Measurements from ENCODE around the gene GLI3. TPM values are rescaled to one million over a fixed set of nuclear protein-coding genes. Genes with fewer than 3 reads are reported as not detected.

Gene GLI3
- total RNA-seq, 1 donor from 2014 or later: 27.7 TPM

GRCh38 chr7:41921453-41921981 lies 315.5 kb downstream of the GLI3 start:
- H4K20me1 ChIP-seq (ENCODE audit: insufficient read depth, low read length): no peaks in the 10 kb centered on the region
- H2AFZ ChIP-seq (ENCODE audit: low read depth, low read length): no peak overlapping the region
- Mint-ChIP-seq H3K36me3 (ENCODE audit: low read depth, unreplicated experiment) (no peaks in the 10 kb centered on the region), H3K4me1 (ENCODE audit: low read depth, unreplicated experiment) (peaks cover 28% of the 10 kb centered on the region), H3K27me3 (ENCODE audit: low read depth, unreplicated experiment) (no peaks in the 10 kb centered on the region), H3K4me3 (ENCODE audit: unreplicated experiment) (no peak overlapping the region), H3K9me3 (ENCODE audit: unreplicated experiment) (peaks cover 4% of the 10 kb centered on the region), H3K27ac (ENCODE audit: unreplicated experiment) (no peak overlapping the region)
- H3K27ac ChIP-seq (ENCODE audit: low read depth, low read length): no peak overlapping the region
- no peak for FAIRE-seq
- no peak overlapping the region for H3K4me3 ChIP-seq (ENCODE audit: insufficient read depth, low read depth, low read length)
- TF ChIP-seq CTCF (IDR thresholded peaks at IDR 0.05; ENCODE audit: insufficient read depth, low read depth, low read length): no peak
- TF ChIP-seq EZH2 (IDR thresholded peaks at IDR 0.05; ENCODE audit: insufficient read depth, low read length): no peak
- no peak overlapping the region for H3K9ac ChIP-seq (ENCODE audit: low read length)
- no peaks in the 10 kb centered on the region for H3K79me2 ChIP-seq (ENCODE audit: insufficient read depth, low read length)
- H3K4me1 ChIP-seq (ENCODE audit: insufficient read depth, low read length): peaks cover 19% of the 10 kb centered on the region
- DNase-seq (ENCODE audit: low read depth): peak; percentile 49
- no peaks in the 10 kb centered on the region for H3K9me3 ChIP-seq (ENCODE audit: insufficient read depth, low read depth, low read length)
- H3K4me2 ChIP-seq (ENCODE audit: low read length): no peak overlapping the region
- no peaks in the 10 kb centered on the region for H3K27me3 ChIP-seq (ENCODE audit: insufficient read depth, low read length)
- H3K36me3 ChIP-seq (ENCODE audit: insufficient read depth, low read length): no peaks in the 10 kb centered on the region

- DNase-seq (ENCODE audit: low read depth): peak; percentile 91
- no peak overlapping the region for H3K4me2 ChIP-seq (ENCODE audit: low read length)
- no peaks in the 10 kb centered on the region for H3K27me3 Mint-ChIP-seq (ENCODE audit: low read depth, unreplicated experiment)
- TF ChIP-seq CTCF (IDR thresholded peaks at IDR 0.05; ENCODE audit: insufficient read depth, low read depth, low read length) (no peak), EZH2 (IDR thresholded peaks at IDR 0.05; ENCODE audit: insufficient read depth, low read length) (no peak)
- H3K9me3 Mint-ChIP-seq (ENCODE audit: unreplicated experiment): peaks cover 4% of the 10 kb centered on the region
- H3K27ac ChIP-seq (ENCODE audit: low read depth, low read length): peak overlapping the region; percentile 99
- H3K4me1 Mint-ChIP-seq (ENCODE audit: low read depth, unreplicated experiment): peaks cover 43% of the 10 kb centered on the region
- H3K36me3 ChIP-seq (ENCODE audit: insufficient read depth, low read length): no peaks in the 10 kb centered on the region
- H3K9ac ChIP-seq (ENCODE audit: low read length): peak overlapping the region; percentile 61
- H3K4me1 ChIP-seq (ENCODE audit: insufficient read depth, low read length): peaks cover 34% of the 10 kb centered on the region
- FAIRE-seq: peak; percentile 87
- no peaks in the 10 kb centered on the region for H3K79me2 ChIP-seq (ENCODE audit: insufficient read depth, low read length)
- peak overlapping the region; percentile 7 for H3K27ac Mint-ChIP-seq (ENCODE audit: unreplicated experiment)
- H4K20me1 ChIP-seq (ENCODE audit: insufficient read depth, low read length): no peaks in the 10 kb centered on the region
- no peak overlapping the region for H3K4me3 ChIP-seq (ENCODE audit: insufficient read depth, low read depth, low read length)
- H3K27me3 ChIP-seq (ENCODE audit: insufficient read depth, low read length): no peaks in the 10 kb centered on the region
- no peak overlapping the region for H3K4me3 Mint-ChIP-seq (ENCODE audit: unreplicated experiment)
- no peaks in the 10 kb centered on the region for H3K9me3 ChIP-seq (ENCODE audit: insufficient read depth, low read depth, low read length)
- no peak overlapping the region for H2AFZ ChIP-seq (ENCODE audit: low read depth, low read length)
- H3K36me3 Mint-ChIP-seq (ENCODE audit: low read depth, unreplicated experiment): no peaks in the 10 kb centered on the region
Observed at GRCh38 chr7:41918597-41918996, 318.4 kb downstream of the GLI3 start.

GRCh38 chr7:41916450-41916927 lies 320.5 kb downstream of the GLI3 start:
- no peaks in the 10 kb centered on the region for H3K27me3 Mint-ChIP-seq (ENCODE audit: low read depth, unreplicated experiment)
- Histone ChIP-seq H2AFZ (ENCODE audit: low read depth, low read length) (no peak overlapping the region), H3K4me3 (ENCODE audit: insufficient read depth, low read depth, low read length) (no peak overlapping the region), H3K27ac (ENCODE audit: low read depth, low read length) (peak overlapping the region; percentile 99), H3K9me3 (ENCODE audit: insufficient read depth, low read depth, low read length) (no peaks in the 10 kb centered on the region), H4K20me1 (ENCODE audit: insufficient read depth, low read length) (no peaks in the 10 kb centered on the region), H3K4me2 (ENCODE audit: low read length) (peak overlapping the region; percentile 61), H3K27me3 (ENCODE audit: insufficient read depth, low read length) (no peaks in the 10 kb centered on the region), H3K4me1 (ENCODE audit: insufficient read depth, low read length) (peaks cover 46% of the 10 kb centered on the region), H3K79me2 (ENCODE audit: insufficient read depth, low read length) (no peaks in the 10 kb centered on the region), H3K36me3 (ENCODE audit: insufficient read depth, low read length) (no peaks in the 10 kb centered on the region), H3K9ac (ENCODE audit: low read length) (peak overlapping the region; percentile 77)
- peaks cover 47% of the 10 kb centered on the region for H3K4me1 Mint-ChIP-seq (ENCODE audit: low read depth, unreplicated experiment)
- peak; percentile 99 for DNase-seq (ENCODE audit: low read depth)
- peak; percentile 99 for FAIRE-seq
- H3K9me3 Mint-ChIP-seq (ENCODE audit: unreplicated experiment): peaks cover 4% of the 10 kb centered on the region
- no peaks in the 10 kb centered on the region for H3K36me3 Mint-ChIP-seq (ENCODE audit: low read depth, unreplicated experiment)
- peak overlapping the region; percentile 51 for H3K4me3 Mint-ChIP-seq (ENCODE audit: unreplicated experiment)
- TF ChIP-seq EZH2 (IDR thresholded peaks at IDR 0.05; ENCODE audit: insufficient read depth, low read length) (no peak), CTCF (IDR thresholded peaks at IDR 0.05; ENCODE audit: insufficient read depth, low read depth, low read length) (no peak)
- H3K27ac Mint-ChIP-seq (ENCODE audit: unreplicated experiment): peak overlapping the region; percentile 99
